NT2/D1 (cell line): ENCODE results near the gene GHRH.

Experiments used
- DNase-seq: peaks from one replicate; pipeline ENCODE4 v3.0.0-alpha.2; 2011; ENCODE audit warnings: low read depth, low spot score
- H3K27me3 ChIP-seq: 2 replicates; pipeline ENCODE4 v1.6.0; 2011; ENCODE audit warnings: mild to moderate bottlenecking; ENCODE audit not compliant: insufficient read length, insufficient read depth
- H3K36me3 ChIP-seq: 2 replicates; pipeline ENCODE4 v1.6.1; 2011; ENCODE audit warnings: mild to moderate bottlenecking, low read length, mixed read lengths; ENCODE audit not compliant: insufficient read depth, insufficient read length
- H3K4me1 ChIP-seq: 2 replicates; pipeline ENCODE4 v1.5.1; 2011; ENCODE audit not compliant: insufficient read depth, insufficient read length
- H3K4me3 ChIP-seq: 2 replicates; pipeline ENCODE4 v1.5.1; 2011; ENCODE audit warnings: low read depth; ENCODE audit not compliant: insufficient read length
- H3K9ac ChIP-seq: 2 replicates; pipeline ENCODE4 v1.6.0; 2011; ENCODE audit warnings: low read depth; ENCODE audit not compliant: insufficient read length
- H3K9me3 ChIP-seq: 2 replicates; pipeline ENCODE4 v1.5.1; 2011; ENCODE audit warnings: mild to moderate bottlenecking, low read length; ENCODE audit not compliant: insufficient read depth
- SUZ12 ChIP-seq: IDR thresholded peaks from 2 replicates; pipeline ENCODE4 v1.6.1; 2011; ENCODE audit not compliant: insufficient read length, insufficient read depth; ENCODE audit errors: extremely low read depth
- YY1 ChIP-seq: IDR thresholded peaks from 2 replicates; pipeline ENCODE4 v1.6.1; 2011; ENCODE audit not compliant: insufficient read length, insufficient read depth
- ZNF274 ChIP-seq: IDR thresholded peaks from 2 replicates; pipeline ENCODE4 v1.6.1; 2011; ENCODE audit warnings: mild to moderate bottlenecking, low read depth, low read length

The GHRH gene

GRCh38 chr20:37296371-37296770 lies 34.8 kb upstream of the GHRH start:
- TF ChIP-seq SUZ12 (no peak), YY1 (no peak), ZNF274 (no peak)
- no peaks in the 10 kb centered on the region for H3K27me3 ChIP-seq
- DNase-seq = no peak
- peaks cover 50% of the 10 kb centered on the region for H3K36me3 ChIP-seq
- H3K4me3 ChIP-seq = no peak overlapping the region
- peaks cover 3% of the 10 kb centered on the region for H3K4me1 ChIP-seq
- no peak overlapping the region for H3K9ac ChIP-seq
- H3K9me3 ChIP-seq = peaks cover 4% of the 10 kb centered on the region; the same call in 1 of the 2 replicates

DNA sequence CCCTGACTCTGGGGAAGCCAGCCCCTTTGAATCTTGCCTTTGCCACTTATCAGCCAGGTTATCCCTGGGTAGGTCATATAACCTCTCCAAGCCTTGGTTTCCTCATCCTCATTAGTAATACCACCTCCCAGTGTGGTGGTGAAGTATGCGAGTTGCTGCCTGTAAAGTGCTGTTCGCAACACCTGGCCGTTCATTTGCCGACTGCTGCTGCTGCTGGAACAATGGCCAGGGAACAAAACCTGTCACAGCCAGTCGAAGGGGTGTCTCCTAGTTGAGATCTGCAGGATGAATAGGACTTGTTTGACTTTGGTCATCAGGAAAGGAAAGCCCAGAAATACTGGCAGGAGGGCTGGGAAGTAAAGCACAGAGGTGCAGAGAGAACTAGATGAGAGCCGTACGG lies 34.0 kb upstream of the GHRH start:
- Histone ChIP-seq H3K9ac (no peak overlapping the region), H3K4me1 (peaks cover 3% of the 10 kb centered on the region), H3K27me3 (no peaks in the 10 kb centered on the region), H3K9me3 (peaks cover 7% of the 10 kb centered on the region; the same call in 1 of the 2 replicates), H3K36me3 (peaks cover 46% of the 10 kb centered on the region), H3K4me3 (no peak overlapping the region)
- no peak for DNase-seq
- TF ChIP-seq YY1 (no peak), ZNF274 (no peak), SUZ12 (no peak)

- no peak overlapping the region for H3K9ac ChIP-seq
- no peaks in the 10 kb centered on the region for H3K27me3 ChIP-seq
- no peak overlapping the region for H3K4me3 ChIP-seq
- peaks cover 3% of the 10 kb centered on the region for H3K4me1 ChIP-seq
- no peak for DNase-seq
- peaks cover 41% of the 10 kb centered on the region for H3K36me3 ChIP-seq
- peaks cover 7% of the 10 kb centered on the region; the same call in 1 of the 2 replicates for H3K9me3 ChIP-seq
- TF ChIP-seq SUZ12 = no peak
- no peak for TF ChIP-seq ZNF274
- no peak for TF ChIP-seq YY1
These were observed 33.4 kb upstream of the GHRH start for GRCh38 chr20:37295001-37295400.

- Histone ChIP-seq H3K36me3 (peaks cover 35% of the 10 kb centered on the region), H3K9me3 (peaks cover 7% of the 10 kb centered on the region; the same call in 1 of the 2 replicates), H3K4me3 (no peak overlapping the region), H3K27me3 (no peaks in the 10 kb centered on the region), H3K9ac (no peak overlapping the region), H3K4me1 (peaks cover 3% of the 10 kb centered on the region)
- no peak for DNase-seq
- TF ChIP-seq YY1 (no peak), SUZ12 (no peak), ZNF274 (no peak)
These were observed 32.8 kb upstream of the GHRH start for GRCh38 chr20:37294262-37294981.

DNA sequence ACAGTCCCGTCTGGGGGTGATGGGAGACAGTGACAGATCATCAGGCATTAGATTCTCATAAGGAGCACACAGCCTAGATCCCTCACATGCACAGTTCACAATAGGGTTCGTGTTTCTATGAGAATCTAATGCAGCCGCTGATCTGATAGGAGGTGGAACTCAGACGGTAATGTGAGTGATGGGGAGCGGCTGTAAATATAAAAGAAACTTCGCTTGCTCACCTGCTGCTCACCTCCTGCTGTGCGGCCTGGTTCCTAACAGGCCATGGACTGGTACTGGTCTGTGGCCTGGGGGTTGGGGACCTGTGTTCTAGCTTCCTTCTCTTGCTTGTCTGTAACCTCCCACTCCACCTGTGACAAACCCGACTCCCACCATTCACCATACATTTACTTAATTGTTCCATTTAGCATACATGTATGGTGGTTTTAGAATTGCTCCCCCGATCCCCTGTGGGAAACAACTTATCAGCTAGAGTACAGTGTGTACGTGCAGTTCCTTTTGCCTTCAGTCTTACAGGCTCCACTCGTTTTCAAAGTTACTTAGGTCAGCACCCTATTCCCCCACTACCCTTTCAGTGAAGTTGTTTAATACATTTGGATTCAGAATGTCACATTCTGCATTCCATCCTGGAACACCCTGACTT lies 31.8 kb upstream of the GHRH start:
- Histone ChIP-seq H3K27me3 (no peaks in the 10 kb centered on the region), H3K9ac (no peak overlapping the region), H3K4me3 (no peak overlapping the region), H3K4me1 (peaks cover 6% of the 10 kb centered on the region), H3K9me3 (peaks cover 7% of the 10 kb centered on the region; the same call in 1 of the 2 replicates), H3K36me3 (peaks cover 30% of the 10 kb centered on the region)
- no peak for DNase-seq
- TF ChIP-seq SUZ12 (no peak), YY1 (no peak), ZNF274 (no peak)

DNA sequence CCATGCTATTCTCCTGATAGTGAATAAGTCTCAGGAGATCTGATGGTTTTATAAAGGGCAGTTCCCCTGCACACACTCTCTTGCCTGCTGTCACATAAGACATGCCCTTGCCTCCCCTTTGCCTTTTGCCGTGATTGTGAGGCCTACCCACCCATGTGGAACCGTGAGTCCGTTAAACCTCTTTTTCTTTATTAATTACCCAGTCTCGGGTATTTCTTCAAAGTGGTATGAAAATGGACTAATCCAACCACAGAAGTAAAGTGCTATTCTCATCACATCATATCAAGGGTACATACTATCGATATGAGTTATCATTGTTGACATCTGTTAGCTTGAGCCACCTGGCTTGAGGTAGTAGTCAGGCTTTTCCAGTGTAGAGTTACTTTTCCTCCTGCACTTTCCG lies 30.1 kb upstream of the GHRH start:
- peaks cover 7% of the 10 kb centered on the region; the same call in 1 of the 2 replicates for H3K9me3 ChIP-seq
- H3K9ac ChIP-seq = no peak overlapping the region
- H3K36me3 ChIP-seq = peaks cover 23% of the 10 kb centered on the region
- H3K4me3 ChIP-seq = no peak overlapping the region
- H3K27me3 ChIP-seq = no peaks in the 10 kb centered on the region
- peaks cover 6% of the 10 kb centered on the region for H3K4me1 ChIP-seq
- DNase-seq = no peak
- TF ChIP-seq YY1 = no peak
- TF ChIP-seq ZNF274 = no peak
- no peak for TF ChIP-seq SUZ12

DNA sequence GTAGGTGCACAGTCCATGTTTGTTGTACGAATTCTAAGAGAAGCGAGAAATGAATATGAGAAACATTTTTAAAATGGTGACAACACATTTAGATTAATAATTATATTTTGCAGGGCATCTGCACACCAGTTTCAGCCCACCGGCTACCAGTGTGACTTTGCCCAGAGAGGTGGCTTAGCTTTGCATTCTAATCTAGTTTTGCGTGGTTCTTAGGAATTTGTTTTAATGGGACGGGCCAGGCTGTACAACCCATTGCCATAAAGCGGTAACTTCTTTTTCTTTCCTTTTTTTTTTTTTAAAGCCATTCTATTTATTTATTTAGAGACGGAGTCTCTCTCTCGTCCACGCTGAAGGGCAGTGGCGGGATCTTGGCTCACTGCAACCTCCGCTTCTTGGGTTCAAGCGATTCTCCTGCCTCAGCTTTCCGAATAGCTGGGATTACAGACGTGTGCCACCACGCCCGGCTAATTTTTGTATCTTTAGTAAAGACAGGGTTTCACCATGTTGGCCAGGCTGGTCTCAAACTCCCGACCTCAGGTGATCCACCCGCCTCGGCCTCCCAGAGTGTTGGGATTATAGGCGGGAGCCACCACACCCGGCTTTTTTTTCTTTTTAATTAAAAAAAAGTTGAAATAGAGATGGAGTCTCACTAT lies 28.7 kb upstream of the GHRH start:
- TF ChIP-seq ZNF274 (no peak), SUZ12 (no peak), YY1 (no peak)
- Histone ChIP-seq H3K9me3 (peaks cover 7% of the 10 kb centered on the region; the same call in 1 of the 2 replicates), H3K27me3 (no peaks in the 10 kb centered on the region), H3K4me1 (peaks cover 6% of the 10 kb centered on the region), H3K9ac (peak overlapping the region; percentile 96), H3K36me3 (peaks cover 23% of the 10 kb centered on the region), H3K4me3 (peak overlapping the region; percentile 73)
- DNase-seq = no peak
